Neural progenitor cell (in vitro differentiated cells): ENCODE measurements around the gene IL17A. TPM values are rescaled to one million over a fixed set of nuclear protein-coding genes. Genes with fewer than 3 reads are reported as not detected.

Source experiments
- DNase-seq: peaks from one replicate; pipeline ENCODE4 v3.0.0-alpha.2; 2016; ENCODE audit warnings: low spot score
- H2AFZ ChIP-seq: fragments of 200-600 bp; sonication (generic); replicated peaks from 2 replicates; pipeline ENCODE4 v1.6.1; 2016; ENCODE audit warnings: antibody characterized with exemption
- H3F3A ChIP-seq: fragments of 200-600 bp; sonication (generic); 2 replicates; pipeline ENCODE4 v1.6.1; 2016; ENCODE audit warnings: antibody characterized with exemption, low read depth
- H3K27ac ChIP-seq: fragments of 200-600 bp; sonication (generic); 2 replicates; pipeline ENCODE4 v1.5.1; 2016; ENCODE audit warnings: mild to moderate bottlenecking
- H3K27me3 ChIP-seq: fragments of 200-600 bp; sonication (generic); 2 replicates; pipeline ENCODE4 v1.6.1; 2016; ENCODE audit warnings: mild to moderate bottlenecking, moderate library complexity
- H3K36me3 ChIP-seq: fragments of 200-600 bp; sonication (generic); 2 replicates; pipeline ENCODE4 v1.5.1; 2016
- H3K4me1 ChIP-seq: fragments of 200-600 bp; sonication (generic); 2 replicates; pipeline ENCODE4 v1.6.1; 2016; ENCODE audit warnings: mixed run types
- H3K4me2 ChIP-seq: fragments of 200-600 bp; sonication (generic); 2 replicates; pipeline ENCODE4 v1.6.1; 2016
- H3K4me3 ChIP-seq: fragments of 200-600 bp; sonication (generic); 2 replicates; pipeline ENCODE4 v1.5.1; 2016
- H3K79me2 ChIP-seq: fragments of 200-600 bp; sonication (generic); 2 replicates; pipeline ENCODE4 v1.6.1; 2016; ENCODE audit warnings: low read depth
- H3K9ac ChIP-seq: fragments of 200-600 bp; sonication (generic); 2 replicates; pipeline ENCODE4 v1.6.1; 2016
- H3K9me3 ChIP-seq: fragments of 200-600 bp; sonication (generic); 2 replicates; pipeline ENCODE4 v1.5.1; 2016; ENCODE audit warnings: low read depth
- H4K20me1 ChIP-seq: fragments of 200-600 bp; sonication (generic); 2 replicates; pipeline ENCODE4 v1.6.1; 2016; ENCODE audit warnings: low read depth
- H3K27ac Mint-ChIP-seq: 3 replicates; pipeline ENCODE4 v1.8.0; 2021; ENCODE audit warnings: mixed read lengths
- H3K27me3 Mint-ChIP-seq: 2 replicates; pipeline ENCODE4 v1.8.0; 2022; ENCODE audit warnings: low read depth, mild to moderate bottlenecking, inconsistent platforms, moderate library complexity, mixed read lengths; ENCODE audit not compliant: insufficient read depth
- H3K36me3 Mint-ChIP-seq: 3 replicates; pipeline ENCODE4 v1.8.0; 2021; ENCODE audit warnings: mixed read lengths
- H3K4me1 Mint-ChIP-seq: 3 replicates; pipeline ENCODE4 v1.8.0; 2021; ENCODE audit warnings: mixed read lengths
- H3K4me3 Mint-ChIP-seq: 3 replicates; pipeline ENCODE4 v1.8.0; 2021; ENCODE audit warnings: mild to moderate bottlenecking, moderate library complexity, mixed read lengths
- H3K9me3 Mint-ChIP-seq: 3 replicates; pipeline ENCODE4 v1.8.0; 2020; ENCODE audit warnings: mixed read lengths
- EZH2 ChIP-seq: fragments of 200-600 bp; sonication (generic); IDR thresholded peaks from 2 replicates; pipeline ENCODE4 v1.6.1; 2017; ENCODE audit warnings: antibody characterized with exemption, mild to moderate bottlenecking, moderate library complexity
- EZH2phosphoT487 ChIP-seq: fragments of 200-600 bp; sonication (generic); IDR thresholded peaks from 2 replicates; pipeline ENCODE4 v1.6.1; 2017; ENCODE audit warnings: antibody characterized with exemption
- microRNA counts: library from miRNA; unstranded; fragments of <30 nt; microRNA quantifications from one replicate; lab custom pipeline; 2016
- microRNA-seq: library from miRNA; unstranded; fragments of <30 nt; microRNA quantifications from one replicate; pipeline ENCODE4, GENCODE V29; 2016
- small RNA-seq: library from RNA; depleted of rRNA; stranded (forward); fragments of <200 nt; gene quantifications from one replicate; pipeline ENCODE3, GENCODE V24; 2015
- total RNA-seq: library from RNA; depleted of rRNA; stranded (reverse); fragments of >200 nt; gene quantifications from 2 replicates; pipeline ENCODE4 v1.2.3, GENCODE V29; 2015; ENCODE audit warnings: low replicate concordance
- TF ChIP-seq, protein P1 (sequence below): fragments of 200-600 bp; sonication (generic); IDR thresholded peaks from 2 replicates; pipeline ENCODE4 v1.5.1; 2017; ENCODE audit warnings: antibody characterized with exemption, mild to moderate bottlenecking

Gene IL17A
- total RNA-seq, 1 donor from 2014 or later: not detected

DNA sequence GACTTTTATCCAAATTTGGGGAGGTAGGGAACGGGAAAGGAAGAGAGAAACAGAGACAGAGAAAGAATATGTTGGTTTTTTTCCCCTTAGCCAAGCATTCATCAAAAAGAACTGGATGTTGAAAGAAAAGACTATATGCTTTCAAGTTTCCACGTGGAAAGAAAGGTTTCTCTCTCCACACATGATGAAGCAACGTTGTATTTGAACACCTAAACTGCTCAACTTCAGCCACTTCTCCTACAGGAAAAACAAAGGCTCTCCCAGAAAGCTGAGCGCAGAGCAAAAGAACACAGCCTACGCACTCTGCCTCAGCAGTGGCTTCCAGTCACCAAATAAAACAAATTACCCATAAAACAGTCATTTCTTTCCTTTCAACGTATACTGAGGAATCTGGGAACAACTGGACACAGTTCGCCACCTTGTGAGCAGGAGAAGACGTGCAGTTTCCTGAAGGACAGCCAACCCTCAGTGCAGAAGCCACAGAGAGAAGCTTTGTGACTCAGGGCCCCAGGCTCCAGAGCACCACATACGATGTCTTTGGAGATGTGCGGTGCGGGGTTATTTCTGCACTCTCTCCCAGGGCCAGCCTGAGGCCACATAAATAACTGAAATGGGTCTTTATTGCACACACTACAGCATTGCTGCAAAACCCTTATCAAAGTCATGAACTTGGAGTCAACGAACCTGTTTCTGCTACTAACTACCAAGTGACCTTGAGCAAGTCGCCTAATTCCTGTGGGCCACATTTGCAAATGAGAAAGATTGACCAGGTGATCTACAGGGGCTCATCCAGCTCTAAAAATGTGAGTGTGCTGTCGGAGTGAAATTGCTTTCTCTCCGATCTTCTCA is 48.0 kb downstream of the IL17A start:
- H3K27me3 Mint-ChIP-seq: peaks cover 7% of the 10 kb centered on the region
- H3K4me1 Mint-ChIP-seq: peaks cover 4% of the 10 kb centered on the region
- no peaks in the 10 kb centered on the region for H3K36me3 Mint-ChIP-seq
- Histone ChIP-seq H3K4me3 (no peak overlapping the region), H3K79me2 (no peaks in the 10 kb centered on the region), H2AFZ (peak overlapping the region; percentile 75), H3K9ac (no peak overlapping the region), H3K4me2 (no peak overlapping the region), H3K36me3 (no peaks in the 10 kb centered on the region), H3K4me1 (no peaks in the 10 kb centered on the region), H4K20me1 (no peaks in the 10 kb centered on the region), H3F3A (no peaks in the 10 kb centered on the region), H3K27ac (no peak overlapping the region), H3K27me3 (no peaks in the 10 kb centered on the region), H3K9me3 (no peaks in the 10 kb centered on the region)
- TF ChIP-seq EZH2: no peak
- TF ChIP-seq, protein P1, sequence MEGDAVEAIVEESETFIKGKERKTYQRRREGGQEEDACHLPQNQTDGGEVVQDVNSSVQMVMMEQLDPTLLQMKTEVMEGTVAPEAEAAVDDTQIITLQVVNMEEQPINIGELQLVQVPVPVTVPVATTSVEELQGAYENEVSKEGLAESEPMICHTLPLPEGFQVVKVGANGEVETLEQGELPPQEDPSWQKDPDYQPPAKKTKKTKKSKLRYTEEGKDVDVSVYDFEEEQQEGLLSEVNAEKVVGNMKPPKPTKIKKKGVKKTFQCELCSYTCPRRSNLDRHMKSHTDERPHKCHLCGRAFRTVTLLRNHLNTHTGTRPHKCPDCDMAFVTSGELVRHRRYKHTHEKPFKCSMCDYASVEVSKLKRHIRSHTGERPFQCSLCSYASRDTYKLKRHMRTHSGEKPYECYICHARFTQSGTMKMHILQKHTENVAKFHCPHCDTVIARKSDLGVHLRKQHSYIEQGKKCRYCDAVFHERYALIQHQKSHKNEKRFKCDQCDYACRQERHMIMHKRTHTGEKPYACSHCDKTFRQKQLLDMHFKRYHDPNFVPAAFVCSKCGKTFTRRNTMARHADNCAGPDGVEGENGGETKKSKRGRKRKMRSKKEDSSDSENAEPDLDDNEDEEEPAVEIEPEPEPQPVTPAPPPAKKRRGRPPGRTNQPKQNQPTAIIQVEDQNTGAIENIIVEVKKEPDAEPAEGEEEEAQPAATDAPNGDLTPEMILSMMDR: peak; percentile 69
- no peak for TF ChIP-seq EZH2phosphoT487
- H3K27ac Mint-ChIP-seq: peak overlapping the region; percentile 30
- H3K9me3 Mint-ChIP-seq: no peaks in the 10 kb centered on the region
- H3K4me3 Mint-ChIP-seq: no peak overlapping the region
- DNase-seq: peak; percentile 72

MicroRNAs encoded within 50 kb of the gene (microRNA counts, 767-probe panel; counts per million panel counts)
- microRNA hsa-miR-133b (lab: Ali Mortazavi, UCI) (460 counts per million, percentile 90 among the panel's probes with 10 or more counts), microRNA hsa-miR-206 (lab: Ali Mortazavi, UCI) (460 counts per million, percentile 90 among the panel's probes with 10 or more counts)

Small RNAs within 50 kb of the gene (microRNA-seq; reads per million reads assigned to microRNA genes)
- not detected for gene MIR133B
- 56.6 reads per million, percentile 68 among the genes with 10 or more reads in this experiment for gene MIR206

Small RNAs within 50 kb of the gene (small RNA-seq; reads per million reads assigned to genes)
- gene MIR133B (not detected), gene MIR206 (not detected)

Other genes starting within 250 kb of the IL17A start
- gene PKHD1, start 98.8 kb upstream of the IL17A start, total RNA-seq: 0.03 and 0.04 TPM in 2 replicates
- not detected in 2 replicates for gene IL17F, start 58.1 kb downstream of the IL17A start, total RNA-seq
- gene MCM3, start 98.4 kb downstream of the IL17A start, total RNA-seq: 224 and 246 TPM in 2 replicates
- 16.9 and 17.7 TPM in 2 replicates for gene PAQR8, start 175.8 kb downstream of the IL17A start, total RNA-seq
- gene EFHC1, start 234.0 kb downstream of the IL17A start, total RNA-seq: 53.9 and 59.8 TPM in 2 replicates